KMS-11 (cell line): ENCODE results near the gene LAIR2.
A peak's percentile ranks its signal among the peaks of the same experiment; 100 is the strongest.

ENCODE experiments used
- H2AFZ ChIP-seq: fragments of 200-600 bp; sonication (generic); 2 replicates; pipeline ENCODE4 v1.6.1; 2016; ENCODE audit warnings: antibody characterized with exemption, mixed run types, low read depth
- H3K27ac ChIP-seq: fragments of 200-600 bp; sonication (generic); 2 replicates; pipeline ENCODE4 v1.6.1; 2016; ENCODE audit warnings: mild to moderate bottlenecking, mixed run types
- H3K27me3 ChIP-seq: fragments of 200-600 bp; sonication (generic); 2 replicates; pipeline ENCODE4 v1.6.1; 2017; ENCODE audit warnings: mild to moderate bottlenecking, low read depth, mixed run types, moderate library complexity; ENCODE audit not compliant: insufficient read depth
- H3K36me3 ChIP-seq: fragments of 200-600 bp; sonication (generic); 2 replicates; pipeline ENCODE4 v1.6.1; 2017; ENCODE audit warnings: mild to moderate bottlenecking, mixed run types; ENCODE audit not compliant: insufficient read depth
- H3K4me1 ChIP-seq: fragments of 200-600 bp; sonication (generic); 2 replicates; pipeline ENCODE4 v1.6.1; 2016; ENCODE audit warnings: mild to moderate bottlenecking, low read depth, mixed run types; ENCODE audit not compliant: poor library complexity, severe bottlenecking
- H3K4me2 ChIP-seq: fragments of 200-600 bp; sonication (generic); 2 replicates; pipeline ENCODE4 v1.7.0; 2016; ENCODE audit warnings: mild to moderate bottlenecking, mixed run types
- H3K4me3 ChIP-seq: fragments of 200-600 bp; sonication (generic); IDR thresholded peaks from 2 replicates; pipeline ENCODE4 v1.6.1; 2017; ENCODE audit warnings: low read depth, low read length, mixed read lengths; ENCODE audit not compliant: insufficient read depth
- H3K79me2 ChIP-seq: fragments of 200-600 bp; sonication (generic); 2 replicates; pipeline ENCODE4 v1.6.1; 2016; ENCODE audit warnings: low read depth, mixed run types; ENCODE audit not compliant: insufficient read depth
- H3K9ac ChIP-seq: fragments of 200-600 bp; sonication (generic); 2 replicates; pipeline ENCODE4 v1.6.1; 2016; ENCODE audit warnings: mild to moderate bottlenecking, mixed run types
- H4K20me1 ChIP-seq: fragments of 200-600 bp; sonication (generic); 2 replicates; pipeline ENCODE4 v1.6.1; 2016; ENCODE audit warnings: mild to moderate bottlenecking, mixed run types; ENCODE audit not compliant: insufficient read depth
- CTCF ChIP-seq: fragments of 200-600 bp; sonication (generic); conservative IDR thresholded peaks from 2 replicates; pipeline ENCODE4 v1.6.1; 2017; ENCODE audit warnings: low read depth, mild to moderate bottlenecking, antibody characterized with exemption, low read length, moderate library complexity, mixed read lengths

LAIR2 gene

GRCh38 chr19:54481326-54481930 is 21.2 kb upstream of the LAIR2 start:
- Histone ChIP-seq H3K4me1 (no peaks in the 10 kb centered on the region), H3K9ac (no peak overlapping the region), H3K27ac (no peak overlapping the region), H3K36me3 (no peaks in the 10 kb centered on the region), H3K27me3 (peaks cover 58% of the 10 kb centered on the region), H2AFZ (no peak overlapping the region), H3K4me2 (no peak overlapping the region), H3K79me2 (no peaks in the 10 kb centered on the region), H3K4me3 (no peak overlapping the region), H4K20me1 (no peaks in the 10 kb centered on the region)
- TF ChIP-seq CTCF, result peak; percentile 86

DNA sequence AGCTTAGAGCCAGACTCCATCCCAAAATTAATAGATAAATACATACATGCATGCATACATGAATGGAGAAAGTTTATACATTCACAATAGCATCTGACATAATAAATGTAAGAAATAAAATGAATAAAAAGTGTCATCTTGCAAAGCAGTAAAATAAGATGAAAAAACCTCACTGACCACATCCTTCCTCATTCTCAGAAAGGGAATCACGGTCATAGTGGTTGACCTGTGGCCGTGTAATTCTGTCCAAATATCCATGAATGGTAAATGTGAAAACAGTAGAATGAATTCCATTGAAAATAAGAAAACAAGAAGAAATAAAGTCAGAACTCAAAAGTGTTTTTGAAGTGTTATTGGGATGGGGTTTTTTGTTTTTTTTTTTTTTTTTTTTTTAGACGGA is 19.7 kb upstream of the LAIR2 start:
- Histone ChIP-seq H3K4me1 (no peaks in the 10 kb centered on the region), H3K4me2 (no peak overlapping the region), H3K27ac (no peak overlapping the region), H2AFZ (no peak overlapping the region), H4K20me1 (no peaks in the 10 kb centered on the region), H3K9ac (no peak overlapping the region), H3K36me3 (no peaks in the 10 kb centered on the region), H3K4me3 (no peak overlapping the region), H3K27me3 (peaks cover 64% of the 10 kb centered on the region), H3K79me2 (no peaks in the 10 kb centered on the region)
- TF ChIP-seq CTCF, result no peak

DNA sequence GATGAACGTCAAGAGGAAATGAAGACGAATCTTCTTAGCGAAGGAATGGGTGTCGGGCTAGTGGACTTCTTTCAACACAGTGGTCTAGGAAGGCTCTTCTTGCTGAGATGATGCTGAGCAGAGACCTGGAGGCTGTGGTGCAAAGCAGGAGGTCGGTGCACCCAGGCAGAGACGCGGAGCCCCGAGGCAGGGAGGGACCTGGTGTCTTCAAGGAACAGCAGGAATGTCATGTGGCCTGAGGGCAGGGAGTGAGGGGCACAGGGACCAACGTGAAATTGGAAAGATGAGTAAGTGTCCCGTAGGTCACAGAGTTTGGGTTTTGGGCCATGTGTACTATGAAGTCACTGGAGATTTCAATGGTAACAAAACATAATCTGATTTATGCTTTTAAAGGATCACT is 18.2 kb upstream of the LAIR2 start:
- H3K79me2 ChIP-seq, result no peaks in the 10 kb centered on the region
- H2AFZ ChIP-seq, result no peak overlapping the region
- no peak for TF ChIP-seq CTCF
- H3K27me3 ChIP-seq, result peaks cover 68% of the 10 kb centered on the region
- no peaks in the 10 kb centered on the region for H3K36me3 ChIP-seq
- no peak overlapping the region for H3K27ac ChIP-seq
- H3K9ac ChIP-seq, result no peak overlapping the region
- no peaks in the 10 kb centered on the region for H4K20me1 ChIP-seq
- H3K4me2 ChIP-seq, result no peak overlapping the region
- no peaks in the 10 kb centered on the region for H3K4me1 ChIP-seq
- H3K4me3 ChIP-seq, result no peak overlapping the region

- Histone ChIP-seq H3K4me3 (no peak overlapping the region), H3K9ac (no peak overlapping the region), H4K20me1 (no peaks in the 10 kb centered on the region), H2AFZ (no peak overlapping the region), H3K79me2 (no peaks in the 10 kb centered on the region), H3K4me1 (no peaks in the 10 kb centered on the region), H3K4me2 (no peak overlapping the region), H3K36me3 (no peaks in the 10 kb centered on the region), H3K27me3 (peaks cover 64% of the 10 kb centered on the region), H3K27ac (no peak overlapping the region)
- TF ChIP-seq CTCF, result no peak
Observed at GRCh38 chr19:54485851-54486250, 16.8 kb upstream of the LAIR2 start.
